RPMI7951 (cell line): ENCODE data around the gene PIGQ. TPM values are rescaled to one million over a fixed set of nuclear protein-coding genes. Genes with fewer than 3 reads are reported as not detected.
"Not testable (repeated sequence)": the region's sequence is repeated elsewhere in the genome, so short reads cannot be mapped to it uniquely, and the experiment has no call there.

Source experiments
- DNase-seq: peaks from one replicate; pipeline ENCODE4 v3.0.0-alpha.2; 2012; ENCODE audit warnings: low read depth
- total RNA-seq: library from RNA; depleted of rRNA; stranded (reverse); fragments of >200 nt; shearing (Covaris generic); gene quantifications from 2 replicates; pipeline ENCODE4 v1.2.3, GENCODE V29; 2014

Gene PIGQ
- total RNA-seq, 1 experiment from 2014 or later: 16.2 TPM

DNA sequence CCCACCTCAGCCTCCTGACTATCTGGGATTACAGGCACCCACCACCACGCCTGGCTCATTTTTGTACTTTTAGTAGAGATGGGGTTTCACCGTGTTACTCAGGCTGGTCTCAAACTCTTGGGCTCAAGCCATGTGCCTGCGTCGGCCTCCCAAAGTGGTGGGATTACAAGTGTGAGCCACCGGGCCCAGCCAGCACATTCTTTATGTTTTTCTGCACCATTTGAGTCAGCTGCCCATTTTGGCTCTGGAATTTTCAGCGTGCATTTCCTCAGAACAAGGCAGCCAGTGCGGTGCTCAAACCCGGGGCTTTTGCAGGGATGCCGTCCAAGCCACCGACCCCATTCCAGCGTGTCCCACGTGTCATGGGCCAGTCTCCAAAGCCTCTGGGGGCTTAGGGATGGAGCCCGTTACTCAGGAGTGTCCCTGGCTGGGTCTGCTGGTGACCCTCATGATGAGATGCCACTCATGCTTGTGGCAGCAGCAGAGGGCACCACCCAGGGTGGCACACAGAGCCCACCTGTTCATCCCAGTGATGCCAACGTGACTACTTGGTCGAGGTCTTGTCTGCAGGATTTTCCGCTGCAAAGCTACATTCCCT, 16.4 kb downstream of the PIGQ start:
- no peak for DNase-seq

- no peak for DNase-seq
Measured at GRCh38 chr16:586645-587590, 17.1 kb downstream of the PIGQ start.

DNA sequence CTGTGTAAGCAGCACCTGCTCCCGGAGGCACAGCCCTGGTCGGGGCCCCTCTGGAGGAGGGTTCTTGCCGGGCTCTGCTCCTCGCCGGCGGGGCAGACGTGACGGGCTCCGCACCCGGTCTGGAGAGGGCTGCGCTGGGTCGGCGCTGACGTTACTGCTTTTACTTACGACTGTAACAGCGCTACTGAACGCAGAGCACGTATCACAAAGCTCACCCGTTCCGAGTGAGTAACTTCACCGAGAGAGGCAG, 18.8 kb downstream of the PIGQ start:
- peak; percentile 55 for DNase-seq

DNA sequence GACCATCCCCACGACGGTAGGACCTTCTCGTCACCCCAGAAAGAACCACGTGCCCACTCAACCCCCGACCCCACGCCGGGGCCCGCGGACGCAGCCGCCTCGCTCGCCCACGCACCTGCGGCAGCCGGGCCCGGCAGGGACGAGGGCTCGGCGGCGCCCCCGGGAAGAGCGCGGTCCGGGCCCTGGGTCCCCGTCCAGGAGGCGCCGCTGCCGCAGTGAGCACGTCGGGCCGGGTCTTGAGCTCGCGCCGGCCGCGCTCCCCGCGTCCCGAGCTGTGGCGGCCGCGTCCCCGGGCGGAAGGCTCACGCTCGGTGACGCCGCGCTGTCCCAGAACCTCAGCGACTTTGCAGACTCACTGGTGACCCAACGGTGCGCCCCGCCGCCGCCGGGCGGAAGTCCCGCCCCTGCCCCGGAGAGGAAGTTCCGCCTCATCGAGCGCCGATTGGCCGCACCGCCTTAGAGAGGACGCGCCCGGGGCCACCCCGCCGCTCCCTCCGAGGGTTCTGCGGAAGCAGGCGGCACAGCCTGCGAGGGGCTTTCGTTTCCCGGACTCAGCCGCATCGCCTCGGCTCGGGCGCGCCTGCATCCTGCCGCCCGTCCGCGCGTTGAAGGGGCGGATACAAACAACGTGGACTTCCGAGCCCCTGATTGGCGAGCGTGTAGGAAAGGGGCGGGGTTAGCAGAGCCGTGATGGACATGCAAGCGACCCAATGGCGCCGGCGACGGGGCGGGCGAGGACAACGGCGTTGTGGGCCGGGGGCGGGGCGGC, 19.3 kb downstream of the PIGQ start:
- peak; percentile 89 for DNase-seq

- peak; percentile 93 for DNase-seq
Measured at GRCh38 chr16:589658-590187, 20.0 kb downstream of the PIGQ start, which contains the start of gene RAB40C. Gene RAB40C (plus strand): TSS chr16:590066. CDS start chr16:590292, 226 bp downstream.

DNA sequence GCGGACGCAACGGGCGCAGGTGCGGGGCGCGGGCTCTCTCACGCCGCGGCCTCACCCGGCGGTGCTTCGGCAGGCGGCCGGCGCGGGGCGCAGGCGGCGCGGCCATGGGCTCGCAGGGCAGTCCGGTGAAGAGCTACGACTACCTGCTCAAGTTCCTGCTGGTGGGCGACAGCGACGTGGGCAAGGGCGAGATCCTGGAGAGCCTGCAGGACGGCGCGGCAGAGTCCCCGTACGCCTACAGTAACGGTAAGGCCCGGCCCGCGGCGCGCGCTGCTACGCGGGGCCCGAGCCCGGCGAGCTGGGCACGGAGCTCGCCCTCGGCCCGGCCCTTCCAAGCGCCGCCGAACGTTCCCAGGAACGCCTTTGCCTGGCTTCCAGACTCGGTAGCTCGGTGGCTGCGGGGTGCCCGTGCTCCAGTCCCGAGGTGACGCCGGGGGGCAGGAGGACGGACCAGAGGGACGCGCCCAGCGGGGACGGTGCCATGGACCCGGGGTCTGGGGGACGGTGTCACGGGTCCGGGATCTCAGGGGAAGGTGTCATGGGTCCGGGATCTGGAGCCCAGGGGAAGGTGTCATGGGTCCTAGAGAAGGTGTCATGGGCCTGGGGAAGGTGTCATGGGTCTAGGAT, 20.5 kb downstream of the PIGQ start:
- peak; percentile 31 for DNase-seq

- no peak for DNase-seq
Measured at GRCh38 chr16:590815-591200, 21.0 kb downstream of the PIGQ start.

GRCh38 chr16:591231-591630, 21.5 kb downstream of the PIGQ start:
- DNase-seq: no peak

DNA sequence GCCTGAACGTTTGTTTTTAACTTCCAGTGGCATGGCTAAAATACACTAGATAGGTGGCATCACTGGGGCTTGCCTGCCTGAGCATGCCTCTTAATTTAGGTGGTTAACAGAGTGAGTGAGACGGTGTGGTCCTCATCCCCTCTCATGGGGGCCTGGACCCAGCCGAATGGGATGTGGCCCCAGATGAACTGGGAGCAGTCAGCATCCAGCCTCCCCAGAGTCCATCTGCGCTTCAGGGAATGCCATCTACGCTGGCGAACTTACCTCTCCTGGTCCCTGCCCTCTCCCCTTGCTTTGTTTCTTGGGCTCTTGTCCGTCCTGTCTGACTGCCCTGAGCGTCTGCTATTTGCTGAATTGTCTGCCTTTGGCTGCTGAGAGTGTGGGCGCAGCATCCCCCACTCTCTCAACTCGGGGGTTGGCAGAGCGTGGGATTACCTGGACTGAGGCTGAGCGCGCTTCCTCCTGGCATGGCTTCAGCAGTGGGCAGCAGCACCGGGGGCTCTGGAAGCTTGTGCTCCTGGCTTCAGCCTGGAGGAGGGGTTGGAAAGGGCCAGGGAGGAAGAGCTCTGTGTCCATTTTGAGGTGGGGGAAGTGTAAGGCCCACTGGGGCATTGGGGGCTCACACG, 22.2 kb downstream of the PIGQ start:
- no peak for DNase-seq

DNA sequence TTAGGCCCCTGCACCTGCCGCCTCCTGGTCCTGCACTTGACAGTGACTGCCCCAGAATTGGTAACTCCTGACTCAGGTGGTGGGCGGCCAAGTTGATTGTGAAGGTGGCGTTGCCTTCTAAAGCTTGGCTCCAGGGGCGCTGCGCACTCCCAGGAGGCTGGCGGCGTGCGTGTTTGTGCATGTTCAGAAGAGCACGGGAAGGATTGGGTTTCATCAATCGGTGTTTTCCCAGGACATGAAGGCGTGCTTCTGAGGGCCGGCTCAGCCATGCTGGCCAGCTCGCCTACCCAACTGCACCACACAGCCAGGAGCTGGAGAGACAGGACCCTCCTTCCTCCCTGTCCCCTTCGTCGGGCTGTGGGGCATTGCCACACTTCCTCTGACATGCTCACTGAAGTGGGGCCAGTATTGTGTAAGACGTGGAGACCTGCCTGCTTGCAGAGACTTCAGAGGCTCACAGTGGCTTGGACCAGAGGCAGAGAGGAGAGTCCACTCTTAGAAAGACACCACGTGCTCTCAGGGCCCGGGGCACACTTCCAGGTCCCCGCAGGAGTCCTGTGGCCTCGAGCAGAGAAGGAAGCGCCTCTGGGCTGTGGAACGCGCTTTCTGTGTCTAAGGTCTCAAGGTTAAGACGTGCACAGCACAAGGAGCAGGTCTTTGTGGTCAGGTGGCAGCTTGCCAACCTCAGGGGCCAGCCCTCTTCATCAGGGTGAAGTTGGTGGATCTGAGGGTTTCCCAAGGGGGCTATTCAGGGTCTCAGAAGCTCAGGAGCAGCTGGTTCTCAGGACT, 22.9 kb downstream of the PIGQ start:
- DNase-seq: no peak

GRCh38 chr16:593406-593805, 23.6 kb downstream of the PIGQ start:
- no peak for DNase-seq

DNA sequence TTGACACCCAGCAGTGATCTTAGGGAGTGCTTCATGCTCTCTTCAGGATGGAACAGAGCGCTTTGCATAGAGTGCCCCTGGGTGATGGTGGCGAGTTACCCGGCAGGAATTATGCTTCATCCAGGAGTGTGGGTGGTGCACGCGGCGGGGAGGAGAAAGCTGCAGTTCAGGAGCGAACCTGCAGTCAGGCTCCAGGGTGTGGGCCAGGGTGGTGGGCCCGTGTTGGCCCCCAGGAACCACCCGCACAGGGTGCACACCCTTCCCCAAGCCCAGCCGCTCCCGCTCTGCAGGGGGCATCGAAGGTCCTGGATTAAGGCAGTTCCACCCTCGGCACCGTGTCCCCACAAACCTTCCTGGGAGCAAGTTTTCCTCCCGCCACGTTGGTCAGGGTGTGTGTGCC, 24.0 kb downstream of the PIGQ start:
- no peak for DNase-seq

DNA sequence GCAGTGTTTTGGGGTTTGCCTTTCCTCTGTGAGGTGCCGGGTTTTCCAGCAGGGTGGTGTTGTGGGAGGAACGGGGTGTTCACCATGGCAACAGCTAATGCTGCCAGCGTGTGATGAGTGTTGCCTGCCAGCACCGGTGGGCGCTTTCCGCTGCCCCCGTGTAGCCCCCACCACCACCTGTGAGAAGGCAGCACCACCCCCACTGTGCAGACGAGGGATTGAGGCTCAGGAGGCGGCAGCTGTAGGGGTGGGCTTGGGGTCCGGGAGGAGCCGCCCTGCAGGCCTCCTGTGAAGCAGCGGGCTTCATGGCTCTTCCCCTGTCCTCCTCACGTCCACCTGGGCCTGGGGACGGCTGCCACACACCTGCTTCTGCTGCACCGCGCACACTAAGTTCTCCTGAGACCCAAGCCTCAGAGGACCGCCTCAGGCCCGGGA, 25.3 kb downstream of the PIGQ start:
- DNase-seq: no peak

GRCh38 chr16:595942-596735, 26.4 kb downstream of the PIGQ start:
- no peak for DNase-seq

DNA sequence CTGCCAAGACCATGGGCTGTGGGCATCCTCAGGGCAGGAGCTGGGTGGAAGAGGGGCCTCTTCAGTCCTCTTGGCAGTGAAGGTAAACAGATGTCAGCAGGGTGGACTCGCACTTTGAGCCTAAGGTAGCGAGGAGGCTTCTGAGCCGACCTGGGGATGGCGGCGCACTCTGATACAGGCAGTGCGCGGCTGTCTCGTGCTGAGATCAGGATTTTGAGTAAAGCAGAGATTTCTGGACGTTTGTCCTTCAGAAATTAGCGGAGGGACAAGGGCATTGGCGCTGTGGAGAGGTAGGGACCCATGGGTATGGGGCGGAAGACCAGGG, 26.9 kb downstream of the PIGQ start:
- DNase-seq: no peak

DNA sequence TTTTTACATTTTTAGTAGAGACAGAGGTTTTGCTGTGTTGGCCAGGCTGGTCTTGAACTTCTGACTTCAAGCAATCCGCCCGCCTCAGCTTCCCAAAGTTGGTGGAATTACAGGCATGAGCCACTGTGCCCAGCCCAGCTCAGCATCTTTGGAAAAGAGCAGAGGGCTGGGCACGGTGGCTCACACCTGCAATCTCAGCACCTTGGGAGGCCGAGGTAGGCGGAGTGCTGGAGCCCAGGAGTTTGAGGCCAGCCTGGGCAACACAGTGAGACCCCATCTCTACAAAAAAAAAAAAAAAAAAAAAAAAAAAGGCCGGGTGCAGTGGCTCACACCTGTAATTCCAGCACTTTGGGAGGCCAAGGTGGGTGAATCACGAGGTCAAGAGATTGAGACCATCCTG, 27.9 kb downstream of the PIGQ start:
- DNase-seq: not testable (repeated sequence)

- no peak for DNase-seq
Measured at GRCh38 chr16:598823-599739, 29.3 kb downstream of the PIGQ start.

DNA sequence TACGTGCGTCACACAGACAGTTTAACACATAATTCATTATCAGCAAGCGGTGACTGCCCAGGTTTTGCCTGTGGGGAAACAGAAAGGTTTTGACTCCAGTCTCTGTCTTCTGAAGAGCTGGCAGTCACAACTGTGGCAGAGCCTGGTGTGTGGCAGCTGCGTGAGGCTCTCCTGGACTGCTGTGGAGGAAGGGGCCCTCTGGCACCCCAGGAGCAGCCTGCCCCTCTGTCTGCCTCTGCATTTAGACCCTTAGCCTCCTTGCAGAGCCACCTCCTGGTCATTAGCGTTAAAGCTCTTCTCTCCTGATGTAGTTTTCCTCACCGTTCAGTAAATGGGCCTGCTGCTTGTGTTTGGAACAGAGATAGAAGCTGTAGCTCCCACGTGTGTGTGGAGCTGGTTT, 31.0 kb downstream of the PIGQ start:
- DNase-seq: no peak

- no peak for DNase-seq
Measured at GRCh38 chr16:603933-604332, 34.2 kb downstream of the PIGQ start.
